HG02798 (cell line): ENCODE measurements around the gene TTLL5.
"Not testable (repeated sequence)": the region's sequence is repeated elsewhere in the genome, so short reads cannot be mapped to it uniquely, and the experiment has no call there.

Experiments used
- ATAC-seq: cut with Tn5 transposase; IDR thresholded peaks from one replicate; pipeline ENCODE4 v1.9.1; 2021; ENCODE audit warnings: mild to moderate bottlenecking; ENCODE audit not compliant: unreplicated experiment, poor library complexity

Gene TTLL5

DNA sequence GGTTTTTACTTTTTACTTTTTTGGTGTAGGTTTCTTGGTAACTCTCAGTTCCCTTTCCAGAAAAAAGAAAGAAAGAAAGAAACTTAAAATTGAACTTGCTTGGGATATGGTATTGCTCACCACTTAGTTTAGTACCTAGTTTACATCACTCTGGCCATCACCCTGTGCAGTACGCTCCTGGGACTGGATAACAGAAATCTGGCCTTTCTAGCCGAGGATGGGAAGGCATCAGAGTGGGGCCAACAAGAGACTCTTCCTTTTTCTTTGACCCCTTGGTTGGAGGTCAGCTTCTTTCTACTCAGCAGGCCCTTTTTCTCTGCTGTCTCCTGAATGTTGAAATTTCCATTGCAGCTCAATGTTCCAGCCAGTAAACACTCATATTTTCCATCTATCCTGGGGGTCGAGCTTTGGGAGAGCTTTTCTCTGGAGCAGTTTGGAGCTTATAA, 164.1 kb downstream of the TTLL5 start:
- no peak for ATAC-seq

GRCh38 chr14:75826599-75826998, 165.6 kb downstream of the TTLL5 start:
- ATAC-seq: no peak

GRCh38 chr14:75827331-75827730, 166.3 kb downstream of the TTLL5 start:
- no peak for ATAC-seq

- no peak for ATAC-seq
Observed at GRCh38 chr14:75829316-75829715, 168.3 kb downstream of the TTLL5 start.

DNA sequence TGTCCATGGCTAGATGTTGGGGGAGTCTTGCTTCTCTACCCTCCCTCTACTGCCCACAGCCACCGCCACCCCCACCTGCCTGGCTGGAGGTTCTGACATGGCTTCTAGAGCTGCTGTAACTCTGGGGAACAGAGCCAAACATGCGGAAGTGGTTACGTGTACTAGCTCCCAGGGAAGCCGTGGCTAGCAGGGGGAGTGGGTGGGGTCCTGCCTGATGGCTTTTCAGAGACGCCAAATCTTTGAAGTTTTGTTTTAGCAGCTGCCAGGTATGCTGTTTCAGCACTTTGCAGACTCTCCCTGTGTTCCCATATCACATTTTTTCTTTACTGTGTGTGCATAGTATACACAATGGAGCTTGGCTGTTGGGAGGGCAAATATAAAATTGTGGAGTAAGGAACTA, 170.4 kb downstream of the TTLL5 start:
- no peak for ATAC-seq

DNA sequence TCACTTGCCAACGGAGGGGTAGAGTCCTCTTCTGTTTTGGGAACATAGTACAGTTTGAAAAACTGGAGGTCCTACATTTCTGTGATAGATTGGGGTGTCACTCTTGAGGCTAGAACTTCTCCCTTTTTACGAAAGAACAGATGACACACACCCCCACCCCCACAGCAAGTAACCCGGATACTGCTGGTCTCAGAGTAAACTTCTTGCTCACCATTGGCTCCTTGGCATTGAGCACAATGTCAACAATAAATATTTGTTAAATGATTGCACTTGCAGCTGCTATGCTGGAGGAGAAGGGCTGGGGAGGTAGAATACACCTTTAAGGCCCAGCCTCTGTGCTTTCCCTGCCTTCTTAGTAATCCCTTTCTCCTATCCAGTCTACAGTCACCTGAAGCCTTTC, 170.9 kb downstream of the TTLL5 start:
- no peak for ATAC-seq

DNA sequence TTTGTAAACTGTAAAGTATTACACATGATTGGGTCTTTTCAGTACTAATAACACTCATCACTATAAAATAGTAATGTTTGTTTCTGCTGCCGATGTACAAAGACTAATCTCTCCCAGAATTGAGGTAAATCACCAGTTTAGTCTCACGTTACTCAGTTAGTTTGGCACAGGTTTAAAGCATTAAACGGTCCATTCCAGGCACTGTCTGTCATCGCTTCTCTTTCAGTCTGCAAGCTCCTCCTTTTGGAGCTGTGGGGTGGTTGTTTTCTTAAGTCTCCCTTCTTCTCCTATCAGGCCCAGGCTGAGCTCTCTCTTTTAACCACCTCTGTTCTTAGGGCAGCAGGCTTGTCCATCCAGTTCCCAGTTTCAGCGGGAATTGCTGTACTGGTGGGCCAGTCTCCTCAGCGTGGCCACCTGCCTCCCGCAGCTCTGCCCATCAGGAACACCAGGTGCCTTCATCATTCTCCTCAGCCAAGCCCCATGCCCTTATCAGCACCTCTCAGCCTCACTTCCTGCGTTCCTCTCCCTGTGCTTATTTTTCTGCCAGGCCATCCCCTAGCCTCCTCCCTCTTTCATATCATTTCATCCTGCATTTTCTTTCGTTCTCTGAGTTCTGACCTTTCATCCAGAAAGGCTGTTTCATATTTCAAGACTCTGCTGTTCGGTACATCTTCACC, 171.7 kb downstream of the TTLL5 start:
- ATAC-seq: no peak

DNA sequence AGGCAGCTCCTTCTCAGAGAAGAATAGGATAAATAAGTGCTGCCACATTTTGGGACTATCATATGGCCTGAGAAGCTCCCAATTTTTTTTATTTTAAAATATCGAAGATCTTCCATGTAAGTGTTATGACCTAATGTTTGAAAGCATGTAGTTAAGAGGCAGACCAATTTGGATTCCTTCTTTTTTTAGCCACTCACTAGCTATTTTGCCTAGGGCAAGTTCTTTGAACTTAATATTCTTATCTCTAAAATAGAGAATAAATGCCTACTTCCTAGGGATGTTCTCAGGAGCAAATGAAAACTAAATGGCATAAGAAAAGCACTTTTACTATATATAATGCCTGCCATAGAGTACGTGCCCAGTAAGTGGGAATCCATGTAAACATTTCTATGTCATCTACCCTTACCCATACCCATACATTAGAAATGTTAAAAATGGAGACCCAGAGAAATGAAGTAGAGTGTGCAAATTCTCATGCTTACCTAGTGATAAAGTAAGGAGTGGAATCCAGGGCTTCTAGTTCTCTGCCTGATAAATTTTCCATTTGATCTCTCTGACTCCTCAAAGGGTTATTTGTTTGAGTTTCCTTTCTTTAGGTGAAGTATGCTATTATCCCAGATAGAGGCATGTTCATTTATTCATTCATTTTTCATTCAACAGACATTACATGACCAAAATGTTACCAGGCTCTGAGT, 172.4 kb downstream of the TTLL5 start:
- no peak for ATAC-seq

DNA sequence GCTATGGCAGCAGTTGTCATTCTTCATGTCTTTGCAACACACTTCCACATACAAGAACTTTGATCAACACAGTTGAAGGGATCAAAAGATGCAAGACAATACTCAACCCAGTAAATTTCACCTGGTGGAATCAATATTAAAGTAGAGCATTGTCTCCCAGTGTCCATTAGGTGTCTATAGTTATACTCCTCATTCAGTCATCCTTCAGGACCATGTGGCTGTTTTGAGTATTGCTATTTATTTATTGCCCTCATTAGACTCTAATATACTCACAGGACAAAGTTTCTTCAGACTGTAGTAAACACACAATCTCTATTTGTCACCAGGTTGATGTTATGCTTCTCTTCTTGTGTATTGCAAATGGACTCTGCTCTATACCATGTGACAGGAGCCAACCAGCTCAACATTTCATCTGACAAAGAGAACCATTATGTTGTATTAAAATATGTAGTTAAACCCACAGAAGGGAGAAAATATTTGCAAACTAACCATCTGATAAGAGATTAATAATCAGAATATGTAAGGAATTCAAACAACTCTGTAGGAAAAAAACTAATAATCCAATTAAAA, 174.2 kb downstream of the TTLL5 start:
- no peak for ATAC-seq

GRCh38 chr14:75835737-75836136, 174.7 kb downstream of the TTLL5 start:
- no peak for ATAC-seq

GRCh38 chr14:75837151-75837787, 176.2 kb downstream of the TTLL5 start:
- ATAC-seq: no peak

DNA sequence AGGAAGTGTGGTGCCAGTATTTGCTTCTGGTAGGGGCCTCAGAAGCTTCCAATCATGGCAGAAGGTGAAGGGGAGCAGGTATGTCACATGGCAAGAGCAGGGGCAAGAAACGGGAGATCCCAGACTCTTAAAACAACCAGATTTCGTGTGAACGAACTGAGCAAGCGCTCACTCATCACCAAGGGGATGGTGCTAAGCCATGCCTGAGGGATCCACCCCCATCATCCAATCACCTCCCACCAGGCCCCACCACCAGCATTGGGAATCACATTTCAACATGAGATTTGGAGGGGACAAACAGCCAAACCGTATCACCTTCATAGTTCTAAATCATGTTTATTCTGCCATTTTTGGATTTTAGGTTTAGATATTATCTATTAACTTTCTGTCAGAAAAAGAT, 179.9 kb downstream of the TTLL5 start:
- ATAC-seq: no peak

GRCh38 chr14:75842551-75842950, 181.5 kb downstream of the TTLL5 start:
- ATAC-seq: no peak

GRCh38 chr14:75844486-75844885, 183.4 kb downstream of the TTLL5 start:
- ATAC-seq: no peak

GRCh38 chr14:75845136-75845804, 184.2 kb downstream of the TTLL5 start:
- ATAC-seq: no peak

GRCh38 chr14:75846694-75847093, 185.6 kb downstream of the TTLL5 start:
- ATAC-seq: not testable (repeated sequence)

DNA sequence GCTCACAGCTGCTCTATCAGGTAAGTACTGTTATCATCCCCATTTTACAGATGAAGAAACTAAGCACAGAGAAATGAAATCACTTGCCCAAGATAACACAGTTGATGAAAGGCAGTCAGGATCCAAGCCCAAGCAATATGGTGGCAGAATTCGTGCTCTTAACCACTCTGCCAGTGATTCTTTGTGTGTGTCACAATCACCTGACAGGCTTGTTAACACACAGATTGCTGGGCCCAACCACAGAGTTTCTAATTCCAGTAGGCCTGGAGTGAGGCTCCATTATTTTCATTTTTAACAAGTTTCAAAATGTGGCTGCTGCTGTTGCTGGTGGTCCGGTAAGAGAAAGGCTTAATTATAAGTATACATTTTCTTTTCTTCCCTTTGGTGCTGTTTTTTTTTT, 186.5 kb downstream of the TTLL5 start:
- ATAC-seq: no peak

- no peak for ATAC-seq
Observed at GRCh38 chr14:75848167-75848913, 187.3 kb downstream of the TTLL5 start.

DNA sequence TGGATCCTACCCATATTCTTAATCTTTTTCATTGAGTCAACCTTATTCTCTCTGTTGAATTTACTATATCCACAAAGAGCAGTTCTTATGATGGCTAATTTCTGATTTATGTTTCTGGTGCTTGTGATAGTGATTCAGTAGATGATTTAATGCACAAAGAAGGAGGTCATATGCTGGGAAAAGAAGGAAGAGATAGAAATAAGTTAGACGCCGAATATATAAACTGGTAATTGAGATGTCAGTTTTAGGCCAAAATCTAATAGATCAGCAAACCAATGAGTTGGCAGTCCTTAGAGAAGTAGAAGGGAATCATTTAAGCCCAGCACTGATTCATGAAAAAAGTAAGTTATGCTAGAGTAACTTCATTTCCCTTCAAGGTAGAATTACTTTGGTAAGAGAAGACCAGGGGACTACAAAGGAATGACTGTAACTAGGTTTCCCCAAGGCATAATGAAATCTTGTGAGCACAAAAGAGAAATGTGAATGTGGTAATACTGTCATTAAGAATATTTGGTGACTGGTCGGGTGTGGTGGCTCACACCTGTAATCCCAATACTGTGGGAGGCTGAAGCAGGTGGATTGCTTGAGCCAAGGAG, 188.4 kb downstream of the TTLL5 start:
- no peak for ATAC-seq

- no peak for ATAC-seq
Observed at GRCh38 chr14:75851574-75851866, 190.5 kb downstream of the TTLL5 start.
